ENCODE measurements around the gene COLEC12.

Gene COLEC12

DNA sequence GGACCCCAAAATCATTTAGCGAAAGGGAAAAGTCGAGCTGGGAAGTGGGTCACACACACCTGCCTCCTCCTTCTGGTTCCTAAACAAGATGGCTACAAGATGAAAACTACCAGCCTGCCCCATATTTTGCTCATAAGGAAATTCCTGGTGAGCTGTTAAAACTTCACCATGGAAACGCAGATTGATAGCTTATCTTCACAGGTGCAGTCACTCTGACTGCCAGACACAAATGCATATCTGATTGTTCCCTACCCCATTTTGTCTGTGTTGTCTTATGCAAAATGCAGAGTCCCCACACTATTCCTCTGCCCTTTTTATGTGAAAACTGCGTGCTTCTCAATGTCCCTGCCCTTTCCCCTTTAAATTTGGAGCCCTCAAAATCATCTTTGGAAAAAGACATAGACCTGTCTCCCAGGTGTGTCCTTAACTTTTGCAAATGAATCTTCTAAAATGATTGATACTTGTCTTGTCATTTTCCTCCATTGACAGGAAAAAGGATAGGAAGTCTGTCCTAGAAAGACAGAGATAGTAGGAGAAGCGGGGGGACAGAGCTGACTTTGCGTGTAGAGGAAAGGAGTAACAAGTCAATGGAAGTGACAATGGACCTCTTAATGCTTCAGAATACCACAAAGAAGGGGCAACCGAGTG, 193.8 kb downstream of the COLEC12 start:
- no peaks in the 10 kb centered on the region for H3K9me3 ChIP-seq (ENCODE audit: severe bottlenecking)
- H3K27ac ChIP-seq = no peak overlapping the region
- no peak for DNase-seq
- TF ChIP-seq, protein P1, sequence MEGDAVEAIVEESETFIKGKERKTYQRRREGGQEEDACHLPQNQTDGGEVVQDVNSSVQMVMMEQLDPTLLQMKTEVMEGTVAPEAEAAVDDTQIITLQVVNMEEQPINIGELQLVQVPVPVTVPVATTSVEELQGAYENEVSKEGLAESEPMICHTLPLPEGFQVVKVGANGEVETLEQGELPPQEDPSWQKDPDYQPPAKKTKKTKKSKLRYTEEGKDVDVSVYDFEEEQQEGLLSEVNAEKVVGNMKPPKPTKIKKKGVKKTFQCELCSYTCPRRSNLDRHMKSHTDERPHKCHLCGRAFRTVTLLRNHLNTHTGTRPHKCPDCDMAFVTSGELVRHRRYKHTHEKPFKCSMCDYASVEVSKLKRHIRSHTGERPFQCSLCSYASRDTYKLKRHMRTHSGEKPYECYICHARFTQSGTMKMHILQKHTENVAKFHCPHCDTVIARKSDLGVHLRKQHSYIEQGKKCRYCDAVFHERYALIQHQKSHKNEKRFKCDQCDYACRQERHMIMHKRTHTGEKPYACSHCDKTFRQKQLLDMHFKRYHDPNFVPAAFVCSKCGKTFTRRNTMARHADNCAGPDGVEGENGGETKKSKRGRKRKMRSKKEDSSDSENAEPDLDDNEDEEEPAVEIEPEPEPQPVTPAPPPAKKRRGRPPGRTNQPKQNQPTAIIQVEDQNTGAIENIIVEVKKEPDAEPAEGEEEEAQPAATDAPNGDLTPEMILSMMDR (IDR thresholded peaks at IDR 0.05; ENCODE audit: low read depth, low read length) = no peak
- H3K36me3 ChIP-seq = no peaks in the 10 kb centered on the region
- H3K4me3 ChIP-seq (ENCODE audit: low read depth, low read length) = no peak overlapping the region
- no peaks in the 10 kb centered on the region for H3K27me3 ChIP-seq (ENCODE audit: insufficient read depth, low read depth, severe bottlenecking)

DNA sequence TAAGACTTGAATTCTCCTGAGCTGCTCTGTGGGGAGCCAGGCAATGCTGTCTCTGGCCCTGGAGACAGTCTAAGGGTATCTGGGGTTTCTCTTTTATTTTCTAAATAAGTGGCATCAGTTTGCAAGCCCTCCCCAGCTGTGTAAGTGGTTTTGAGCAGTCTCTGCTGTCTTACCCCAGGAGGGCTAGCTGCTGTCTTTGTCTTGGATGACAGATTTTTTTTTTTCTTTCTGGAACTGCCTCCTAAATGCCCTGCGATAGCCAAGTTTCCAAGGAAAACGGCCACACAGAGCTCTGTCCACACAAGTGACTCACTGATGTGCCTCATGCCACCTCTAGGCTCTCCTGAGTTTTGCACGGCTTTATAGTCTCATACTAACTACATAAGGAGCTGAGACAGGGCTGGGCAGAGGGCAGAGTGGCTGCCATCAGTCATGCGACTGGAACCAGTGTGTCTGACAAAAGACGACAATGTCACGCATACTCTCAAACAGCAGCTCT, 195.4 kb downstream of the COLEC12 start:
- TF ChIP-seq, protein P1 (IDR thresholded peaks at IDR 0.05; ENCODE audit: low read depth, low read length) = no peak
- no peak overlapping the region for H3K4me3 ChIP-seq (ENCODE audit: low read depth, low read length)
- H3K36me3 ChIP-seq = no peaks in the 10 kb centered on the region
- no peak overlapping the region for H3K27ac ChIP-seq
- H3K9me3 ChIP-seq (ENCODE audit: severe bottlenecking) = no peaks in the 10 kb centered on the region
- no peak for DNase-seq
- no peaks in the 10 kb centered on the region for H3K27me3 ChIP-seq (ENCODE audit: insufficient read depth, low read depth, severe bottlenecking)

DNA sequence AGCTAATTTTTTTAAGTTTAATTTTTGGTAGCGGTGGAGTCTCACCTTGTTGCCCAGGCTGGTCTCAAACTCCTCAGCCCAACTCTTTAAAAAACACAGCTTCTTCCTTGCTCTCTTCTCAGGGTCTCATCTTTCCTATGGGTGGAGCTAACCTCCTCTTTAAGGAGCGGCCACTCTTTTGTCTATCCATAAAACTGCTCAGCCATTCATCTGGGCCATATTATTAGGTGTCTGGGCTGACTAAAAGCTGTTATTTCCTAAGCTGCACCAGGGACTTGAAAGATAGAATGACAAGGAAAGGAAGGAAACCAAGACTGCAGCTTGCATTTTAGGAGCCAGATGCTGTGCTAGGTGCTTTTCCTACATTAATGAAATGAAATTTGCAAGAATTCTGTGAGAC, 196.9 kb downstream of the COLEC12 start:
- H3K36me3 ChIP-seq = no peaks in the 10 kb centered on the region
- H3K4me3 ChIP-seq (ENCODE audit: low read depth, low read length) = no peak overlapping the region
- TF ChIP-seq, protein P1 (IDR thresholded peaks at IDR 0.05; ENCODE audit: low read depth, low read length) = no peak
- H3K9me3 ChIP-seq (ENCODE audit: severe bottlenecking) = no peaks in the 10 kb centered on the region
- no peak for DNase-seq
- H3K27me3 ChIP-seq (ENCODE audit: insufficient read depth, low read depth, severe bottlenecking) = no peaks in the 10 kb centered on the region
- no peak overlapping the region for H3K27ac ChIP-seq

DNA sequence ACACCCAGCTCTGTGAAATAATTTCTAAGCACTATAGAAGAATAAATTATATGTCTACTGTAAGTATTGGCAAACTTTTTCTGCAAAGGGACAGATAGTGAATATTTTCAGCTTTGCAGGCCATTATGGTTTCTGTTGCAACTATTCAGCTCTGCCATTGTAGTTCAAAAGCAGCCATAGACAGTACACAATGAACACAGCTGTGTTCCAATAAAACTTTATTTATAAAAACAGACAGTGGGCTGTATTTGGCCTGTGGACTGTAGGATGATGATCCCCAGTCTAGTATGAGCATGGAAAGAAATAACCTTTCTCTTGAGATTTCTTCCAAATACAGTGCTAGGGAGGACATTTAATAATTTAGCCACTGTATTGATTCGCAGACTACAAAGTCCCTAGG, 197.5 kb downstream of the COLEC12 start:
- TF ChIP-seq, protein P1 (IDR thresholded peaks at IDR 0.05; ENCODE audit: low read depth, low read length) = no peak

DNA sequence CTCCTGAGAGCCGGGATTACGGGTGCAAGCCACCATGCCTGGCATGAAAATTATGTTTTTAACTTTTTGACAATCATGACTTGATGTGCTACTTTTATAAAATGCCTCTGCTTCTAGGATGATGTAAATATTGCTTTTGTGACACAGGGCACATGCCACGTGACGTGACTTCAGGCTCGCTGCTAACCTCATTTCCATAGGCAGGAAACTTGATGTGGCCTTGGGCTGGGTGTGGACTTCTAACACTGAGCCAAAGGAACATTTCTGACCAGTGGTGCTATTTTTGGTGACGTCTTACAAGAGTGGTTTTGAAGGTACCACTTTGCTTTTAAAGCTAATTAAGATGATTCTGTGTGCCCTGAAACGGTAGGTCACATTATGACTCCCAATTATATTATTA, 198.4 kb downstream of the COLEC12 start:
- Histone ChIP-seq H3K9me3 (ENCODE audit: severe bottlenecking) (no peaks in the 10 kb centered on the region), H3K27me3 (ENCODE audit: insufficient read depth, low read depth, severe bottlenecking) (no peaks in the 10 kb centered on the region), H3K36me3 (no peaks in the 10 kb centered on the region), H3K27ac (no peak overlapping the region), H3K4me3 (ENCODE audit: low read depth, low read length) (no peak overlapping the region)
- DNase-seq = no peak
- TF ChIP-seq, protein P1 (IDR thresholded peaks at IDR 0.05; ENCODE audit: low read depth, low read length) = no peak

More for the DNA sequence above, 197.5 kb downstream of the COLEC12 start:
- DNase-seq = no peak
- H3K27ac ChIP-seq = no peak overlapping the region
- H3K9me3 ChIP-seq (ENCODE audit: severe bottlenecking) = no peaks in the 10 kb centered on the region
- no peak overlapping the region for H3K4me3 ChIP-seq (ENCODE audit: low read depth, low read length)
- H3K36me3 ChIP-seq = no peaks in the 10 kb centered on the region
- no peaks in the 10 kb centered on the region for H3K27me3 ChIP-seq (ENCODE audit: insufficient read depth, low read depth, severe bottlenecking)

DNA sequence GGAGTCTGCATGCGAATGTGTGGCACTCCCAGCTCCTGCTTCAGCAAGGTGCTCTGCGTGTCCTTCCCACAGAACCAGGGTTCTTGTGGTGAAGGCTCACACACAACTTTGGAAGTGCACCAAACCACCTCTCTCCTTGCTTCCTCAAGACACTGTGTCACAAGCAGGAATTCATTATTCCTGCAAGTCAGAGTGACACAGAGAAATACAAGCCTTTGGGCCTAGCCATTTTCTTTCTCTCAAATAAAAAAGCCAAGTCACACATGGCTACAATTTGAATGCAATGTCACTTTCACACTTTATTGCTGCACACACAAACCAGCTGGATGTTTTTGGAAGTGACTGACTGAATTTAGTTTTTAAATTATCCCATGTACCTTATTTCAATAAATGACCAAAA, 202.6 kb downstream of the COLEC12 start:
- H3K4me3 ChIP-seq (ENCODE audit: low read depth, low read length) = no peak overlapping the region
- DNase-seq = no peak

More for the DNA sequence above, 202.6 kb downstream of the COLEC12 start:
- TF ChIP-seq, protein P1 (IDR thresholded peaks at IDR 0.05; ENCODE audit: low read depth, low read length) = no peak
- H3K36me3 ChIP-seq = no peaks in the 10 kb centered on the region
- H3K27ac ChIP-seq = no peak overlapping the region
- H3K9me3 ChIP-seq (ENCODE audit: severe bottlenecking) = no peaks in the 10 kb centered on the region
- no peaks in the 10 kb centered on the region for H3K27me3 ChIP-seq (ENCODE audit: insufficient read depth, low read depth, severe bottlenecking)
